ENCODE data around the gene GJB1.

GRCh38 chrX:71222929-71223328 lies at the start of gene GJB1:
- TF ChIP-seq ZNF133 (tag by site-specific recombination; IDR thresholded peaks at IDR 0.05): no peak
- no peak for TF ChIP-seq ZNF530 (tag by site-specific recombination; IDR thresholded peaks at IDR 0.05; ENCODE audit: low read depth)
- no peak for TF ChIP-seq CTCF (tag by site-specific recombination; IDR thresholded peaks at IDR 0.05)

Measured in HEK293 (cell line).